BLaER1 treated with 17β-estradiol and CSF1 and Interleukin-3, amounts not matched to agents 10 nM and 100 nM (cell line): ENCODE data around the gene LYRM1.
"Not testable (repeated sequence)": the region's sequence is repeated elsewhere in the genome, so short reads cannot be mapped to it uniquely, and the experiment has no call there.

Experiments
- H3K27ac ChIP-seq, 11 experiments: shearing (Covaris generic); formaldehyde crosslinking; 2 replicates each; pipeline ENCODE4 v1.8.1; 2022
- H3K27me3 ChIP-seq, 11 experiments: shearing (Covaris generic); formaldehyde crosslinking; 2 replicates each; pipeline ENCODE4 v1.8.1; 2022
- H3K36me3 ChIP-seq, 11 experiments: shearing (Covaris generic); formaldehyde crosslinking; 2 replicates each; pipeline ENCODE4 v1.8.1; 2022
- H3K4me1 ChIP-seq, 10 experiments: shearing (Covaris generic); formaldehyde crosslinking; 2 replicates each; pipeline ENCODE4 v1.8.1; 2022
- H3K4me2 ChIP-seq, 11 experiments: shearing (Covaris generic); formaldehyde crosslinking; 2 replicates each; pipeline ENCODE4 v1.8.1; 2022
- H3K4me3 ChIP-seq, 10 experiments: shearing (Covaris generic); formaldehyde crosslinking; 2 replicates each; pipeline ENCODE4 v1.8.1; 2022
- H3K9ac ChIP-seq, 11 experiments: shearing (Covaris generic); formaldehyde crosslinking; 2 replicates each; pipeline ENCODE4 v1.8.1; 2022
- H3K9me3 ChIP-seq, 11 experiments: shearing (Covaris generic); formaldehyde crosslinking; replicated peaks in 1 of 11; 2 replicates each; pipeline ENCODE4 v1.8.1; 2022
- H4K20me1 ChIP-seq, 11 experiments: shearing (Covaris generic); formaldehyde crosslinking; 2 replicates each; pipeline ENCODE4 v1.8.1; 2022
- Cebpa-rat ChIP-seq, 11 experiments: shearing (Covaris generic); IDR thresholded peaks; 2 replicates each; pipeline ENCODE4 v1.8.1; 2022

Gene LYRM1

DNA sequence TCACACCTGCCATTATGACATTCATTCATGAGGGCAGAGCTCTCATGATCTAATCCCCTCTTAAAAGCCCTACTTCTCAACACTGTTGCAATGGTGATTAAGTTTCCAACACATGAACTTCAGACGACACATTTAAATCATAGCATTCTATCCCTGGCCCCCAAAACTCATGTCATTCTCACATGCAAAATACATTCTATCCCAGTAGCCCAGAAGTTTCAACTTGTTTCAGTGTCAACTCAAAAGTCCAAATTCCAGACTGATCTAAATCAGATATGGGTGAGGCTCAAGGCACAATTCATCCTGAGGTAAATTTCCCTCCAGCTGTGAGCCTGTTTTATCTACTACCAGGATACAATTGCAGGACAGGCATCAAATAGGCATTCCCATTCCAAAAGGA, 25.2 kb downstream of the LYRM1 start:
- no peaks in the 10 kb centered on the region; a peak in 1 of 22 replicates for H4K20me1 ChIP-seq
- H3K4me1 ChIP-seq: peaks cover 0 to 15% (median 0%) of the 10 kb centered on the region in 10 experiments; a peak in 8 of 20 replicates
- peaks cover 11 to 55% (median 43%) of the 10 kb centered on the region in 11 experiments; a peak in 21 of 22 replicates for H3K36me3 ChIP-seq
- H3K4me3 ChIP-seq: no peak overlapping the region
- no peaks in the 10 kb centered on the region for H3K27me3 ChIP-seq
- H3K9ac ChIP-seq: no peak overlapping the region
- H3K9me3 ChIP-seq: no peaks in the 10 kb centered on the region
- no peak overlapping the region for H3K27ac ChIP-seq
- TF ChIP-seq Cebpa-rat (IDR thresholded peaks at IDR 0.05): no peak
- no peak overlapping the region for H3K4me2 ChIP-seq

DNA sequence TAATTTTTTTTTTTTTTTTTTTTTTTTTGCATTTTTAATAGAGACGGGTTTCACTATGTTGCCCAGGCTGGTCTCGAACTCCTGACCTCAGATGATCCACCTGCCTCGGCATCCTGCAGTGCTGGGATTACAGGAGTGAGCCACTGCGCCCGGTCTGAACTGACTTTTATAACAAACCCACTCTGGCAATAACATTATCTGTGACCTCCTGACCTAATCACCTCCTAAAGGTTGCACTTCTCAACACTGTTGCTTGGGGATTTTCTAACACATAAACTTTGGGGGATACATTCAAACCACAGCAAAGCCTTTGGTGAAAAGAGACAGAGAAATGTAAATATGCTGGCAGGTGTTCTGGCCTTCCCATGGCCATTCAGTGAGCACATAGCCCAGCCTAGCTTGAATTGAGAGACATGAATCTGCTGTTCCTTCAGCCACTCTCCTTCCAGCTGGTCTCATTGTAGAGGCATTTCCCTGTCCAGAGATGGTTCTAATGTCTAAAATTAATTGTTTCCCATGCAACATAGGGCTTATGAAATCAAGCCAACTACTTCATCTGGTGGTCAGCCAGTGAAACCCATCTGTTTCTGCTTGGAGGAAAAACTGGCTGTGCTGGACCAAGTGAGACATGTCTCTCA, 28.3 kb downstream of the LYRM1 start:
- no peak for TF ChIP-seq Cebpa-rat (IDR thresholded peaks at IDR 0.05)
- Histone ChIP-seq H3K4me3 (no peak overlapping the region), H3K36me3 (peaks cover 4 to 25% (median 21%) of the 10 kb centered on the region in 11 experiments; a peak in 20 of 22 replicates)

DNA sequence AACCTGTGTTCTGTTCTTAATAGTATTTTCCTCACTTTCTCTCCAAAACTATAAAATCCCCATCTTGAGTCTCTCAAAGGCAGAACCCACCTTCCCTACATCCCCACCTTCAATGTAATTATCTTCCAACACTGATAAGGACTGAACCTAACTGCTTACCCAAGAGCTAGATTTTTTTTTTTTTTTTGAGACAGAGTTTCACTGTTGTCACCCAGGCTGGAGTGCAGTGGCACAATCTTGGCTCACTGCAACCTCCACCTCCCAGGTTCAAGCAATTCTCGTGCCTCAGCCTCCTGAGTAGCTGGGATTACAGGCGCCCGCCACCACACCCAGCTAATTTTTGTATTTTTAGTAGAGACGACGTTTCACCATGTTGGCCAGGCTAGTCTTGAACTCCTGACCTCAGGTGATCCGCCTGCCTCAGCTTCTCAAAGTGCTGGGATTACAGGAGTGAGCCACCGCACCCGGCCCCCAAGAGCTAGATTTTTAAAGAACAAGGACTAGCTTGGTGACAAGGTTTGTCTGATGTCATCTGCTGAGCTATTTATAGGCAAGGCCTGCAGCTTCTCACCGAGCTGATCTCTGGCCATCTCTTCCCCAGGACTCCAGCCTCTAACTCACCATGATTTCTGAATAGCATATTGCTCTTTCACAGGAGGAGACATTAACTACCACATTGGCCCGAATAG, 29.2 kb downstream of the LYRM1 start:
- H3K9ac ChIP-seq, H3K9me3 ChIP-seq, H3K4me2 ChIP-seq, H3K4me3 ChIP-seq, H3K27ac ChIP-seq, H3K4me1 ChIP-seq, H3K27me3 ChIP-seq, H4K20me1 ChIP-seq: not testable (repeated sequence)
- H3K36me3 ChIP-seq: peaks cover 0 to 15% (median 12%) of the 10 kb centered on the region in 11 experiments; a peak in 16 of 22 replicates

More for the DNA sequence above, 28.3 kb downstream of the LYRM1 start:
- no peaks in the 10 kb centered on the region; a peak in 1 of 22 replicates for H4K20me1 ChIP-seq
- H3K27ac ChIP-seq: no peak overlapping the region
- H3K4me2 ChIP-seq: no peak overlapping the region
- no peak overlapping the region for H3K9ac ChIP-seq
- no peaks in the 10 kb centered on the region for H3K27me3 ChIP-seq
- H3K4me1 ChIP-seq: no peaks in the 10 kb centered on the region
- H3K9me3 ChIP-seq: no peaks in the 10 kb centered on the region

DNA sequence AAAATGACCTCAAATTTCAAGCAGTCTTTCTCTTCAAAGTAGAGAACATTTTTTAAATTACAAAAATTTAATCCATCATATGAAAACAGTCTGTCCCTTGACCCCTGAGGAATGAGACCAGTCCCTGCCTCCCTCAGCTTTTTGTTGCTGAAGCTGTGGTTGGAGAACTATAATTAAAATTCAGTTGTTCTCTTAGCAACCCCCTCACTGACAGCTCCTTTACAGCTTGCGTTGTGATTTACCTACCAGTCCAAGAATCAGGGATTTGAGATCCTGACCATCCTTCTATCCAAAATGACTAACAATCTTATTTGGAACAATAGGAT, 29.8 kb downstream of the LYRM1 start:
- H3K4me2 ChIP-seq: no peak overlapping the region
- H3K9me3 ChIP-seq: no peaks in the 10 kb centered on the region
- H3K4me3 ChIP-seq: no peak overlapping the region
- H3K9ac ChIP-seq: no peak overlapping the region
- no peak for TF ChIP-seq Cebpa-rat (IDR thresholded peaks at IDR 0.05)
- H4K20me1 ChIP-seq: no peaks in the 10 kb centered on the region; a peak in 1 of 22 replicates
- H3K36me3 ChIP-seq: peaks cover 0 to 10% (median 6%) of the 10 kb centered on the region in 11 experiments; a peak in 14 of 22 replicates
- H3K27ac ChIP-seq: no peak overlapping the region
- H3K4me1 ChIP-seq: no peaks in the 10 kb centered on the region
- no peaks in the 10 kb centered on the region for H3K27me3 ChIP-seq

DNA sequence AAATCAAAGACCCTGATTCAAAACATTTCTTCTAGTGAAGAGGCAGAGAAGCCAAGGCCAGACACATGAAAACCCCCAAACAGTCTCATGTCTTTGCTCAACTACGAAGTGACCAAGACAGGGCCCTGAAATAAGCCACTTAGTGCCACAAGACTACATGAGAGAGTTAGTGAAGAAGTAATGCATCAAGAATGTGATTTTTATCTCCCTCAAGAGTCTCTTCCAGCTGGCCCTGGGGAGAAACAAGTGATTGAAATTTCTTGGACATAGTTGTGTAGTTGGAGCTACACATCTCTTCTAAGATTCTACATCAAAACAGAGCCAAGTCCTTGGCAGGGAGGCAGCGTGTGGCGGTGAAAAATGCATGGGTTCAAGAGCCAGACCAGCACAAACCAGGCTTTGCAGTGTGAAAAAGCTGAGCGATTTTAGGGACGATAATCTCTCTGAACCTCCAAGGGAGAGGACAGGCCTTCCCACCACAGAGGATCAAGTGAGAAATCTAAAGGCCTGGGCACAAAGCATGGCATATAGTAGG, 30.6 kb downstream of the LYRM1 start:
- H4K20me1 ChIP-seq: no peaks in the 10 kb centered on the region; a peak in 1 of 22 replicates
- peaks cover 0 to 2% (median 0%) of the 10 kb centered on the region in 11 experiments; a peak in 1 of 22 replicates for H3K36me3 ChIP-seq
- H3K9ac ChIP-seq: no peak overlapping the region
- H3K4me3 ChIP-seq: no peak overlapping the region
- H3K27me3 ChIP-seq: no peaks in the 10 kb centered on the region
- H3K27ac ChIP-seq: no peak overlapping the region
- no peaks in the 10 kb centered on the region for H3K9me3 ChIP-seq
- H3K4me2 ChIP-seq: no peak overlapping the region
- H3K4me1 ChIP-seq: no peaks in the 10 kb centered on the region
- TF ChIP-seq Cebpa-rat (IDR thresholded peaks at IDR 0.05): no peak

DNA sequence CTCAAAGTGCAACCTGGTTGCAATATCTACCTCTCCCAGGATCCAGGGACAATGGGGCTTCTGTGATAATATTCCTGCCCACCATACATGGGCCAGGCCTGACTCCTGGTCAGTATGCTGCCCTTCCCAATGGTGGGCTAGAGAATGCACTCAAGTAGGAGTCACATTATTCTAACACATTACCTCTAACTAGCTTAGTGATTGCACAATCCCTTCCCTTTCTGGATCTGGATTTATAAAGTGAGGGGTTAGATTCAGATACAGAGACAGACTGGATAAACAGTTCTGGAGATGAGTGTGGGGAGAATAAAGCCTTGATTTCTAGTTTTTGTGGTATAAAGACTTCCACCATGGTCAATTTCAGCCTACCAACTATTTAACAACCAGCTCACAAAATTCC, 33.0 kb downstream of the LYRM1 start:
- H3K36me3 ChIP-seq: no peaks in the 10 kb centered on the region
- no peaks in the 10 kb centered on the region; a peak in 1 of 22 replicates for H4K20me1 ChIP-seq
- H3K4me2 ChIP-seq: no peak overlapping the region
- no peaks in the 10 kb centered on the region for H3K9me3 ChIP-seq
- H3K4me3 ChIP-seq: no peak overlapping the region
- H3K27me3 ChIP-seq: no peaks in the 10 kb centered on the region
- H3K27ac ChIP-seq: no peak overlapping the region
- H3K9ac ChIP-seq: no peak overlapping the region
- peak in 3 of 11 experiments; percentile 42 to 50 (median 45); a peak in 3 of 22 replicates for TF ChIP-seq Cebpa-rat (IDR thresholded peaks at IDR 0.05)
- H3K4me1 ChIP-seq: peaks cover 0 to 11% (median 2%) of the 10 kb centered on the region in 10 experiments; a peak in 8 of 20 replicates

DNA sequence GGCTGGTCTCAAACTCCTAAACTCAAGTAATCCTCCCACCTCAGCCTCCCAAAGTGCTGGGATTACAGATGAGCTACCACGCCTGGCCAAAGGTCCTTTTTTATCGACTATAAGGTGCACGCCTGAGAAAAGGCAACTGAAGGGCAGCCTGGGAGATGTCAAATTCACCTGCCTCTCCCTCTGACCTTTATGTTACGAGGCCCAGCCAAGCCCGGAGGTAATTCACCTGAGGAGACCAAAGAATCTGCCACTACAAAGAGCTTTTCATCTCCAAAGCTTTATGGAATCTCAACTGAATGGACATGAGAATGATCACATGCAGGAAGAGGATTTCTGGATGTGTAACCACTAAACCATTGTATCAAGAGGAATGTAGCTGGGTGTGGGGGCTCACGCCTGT, 37.2 kb downstream of the LYRM1 start:
- no peaks in the 10 kb centered on the region for H3K9me3 ChIP-seq
- peaks cover 0 to 52% (median 15%) of the 10 kb centered on the region in 10 experiments; a peak in 10 of 20 replicates for H3K4me1 ChIP-seq
- TF ChIP-seq Cebpa-rat (IDR thresholded peaks at IDR 0.05): no peak
- H4K20me1 ChIP-seq: no peaks in the 10 kb centered on the region
- no peak overlapping the region for H3K4me3 ChIP-seq
- H3K4me2 ChIP-seq: peak overlapping the region in 4 of 11 experiments; percentile 46 to 67 (median 50); a peak in 4 of 22 replicates
- no peak overlapping the region for H3K9ac ChIP-seq
- H3K27ac ChIP-seq: no peak overlapping the region
- H3K36me3 ChIP-seq: no peaks in the 10 kb centered on the region
- H3K27me3 ChIP-seq: no peaks in the 10 kb centered on the region

DNA sequence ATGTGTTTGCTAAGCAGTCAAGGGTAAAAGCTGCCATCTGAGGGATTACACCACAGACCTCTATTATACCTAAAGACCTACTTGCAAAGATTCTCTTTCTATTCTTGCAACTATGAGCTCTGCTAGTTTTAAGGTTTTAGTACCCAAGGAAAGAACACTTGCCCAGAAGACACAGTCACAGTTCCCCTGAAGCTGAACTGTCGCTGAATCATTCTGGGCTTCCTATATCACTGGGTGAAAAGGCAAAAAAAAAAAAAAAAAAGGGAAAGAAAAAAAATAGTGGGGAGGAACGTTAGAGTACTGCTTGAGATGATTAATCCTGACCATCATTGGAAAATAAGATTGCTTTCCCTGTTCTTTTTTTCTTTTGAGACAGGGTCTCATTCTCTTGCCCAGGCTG, 37.9 kb downstream of the LYRM1 start:
- peak overlapping the region in 1 of 11 experiments; percentile 30; a peak in 1 of 22 replicates for H3K27ac ChIP-seq
- H3K9me3 ChIP-seq: no peaks in the 10 kb centered on the region
- no peaks in the 10 kb centered on the region for H3K27me3 ChIP-seq
- H3K4me2 ChIP-seq: peak overlapping the region in 4 of 11 experiments; percentile 46 to 67 (median 50); a peak in 7 of 22 replicates
- no peaks in the 10 kb centered on the region for H3K36me3 ChIP-seq
- no peak for TF ChIP-seq Cebpa-rat (IDR thresholded peaks at IDR 0.05)
- peaks cover 0 to 53% (median 15%) of the 10 kb centered on the region in 10 experiments; a peak in 10 of 20 replicates for H3K4me1 ChIP-seq
- H3K4me3 ChIP-seq: no peak overlapping the region
- no peaks in the 10 kb centered on the region for H4K20me1 ChIP-seq
- H3K9ac ChIP-seq: no peak overlapping the region

DNA sequence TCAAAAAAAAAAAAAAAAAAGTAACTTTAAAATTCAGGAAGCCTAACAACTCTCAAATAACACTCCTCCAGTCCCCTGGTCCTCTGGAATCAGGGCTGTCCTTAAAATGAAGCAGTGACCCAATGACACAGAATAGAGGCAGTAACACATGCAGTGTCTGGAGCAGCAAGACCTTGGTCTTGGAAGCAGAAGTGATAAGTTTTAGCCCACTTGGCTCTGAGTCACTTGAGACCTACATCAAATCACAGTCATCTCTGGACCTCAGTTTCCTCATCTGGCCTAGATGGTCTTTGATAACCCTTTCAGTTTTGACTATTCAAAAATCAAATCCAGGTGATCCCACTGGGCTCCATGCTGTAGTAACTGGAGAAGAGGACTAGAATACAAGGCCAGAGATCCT, 39.0 kb downstream of the LYRM1 start:
- no peak overlapping the region; a peak in 1 of 22 replicates for H3K4me2 ChIP-seq

More for the DNA sequence above, 39.0 kb downstream of the LYRM1 start:
- H3K27me3 ChIP-seq: no peaks in the 10 kb centered on the region
- H3K9ac ChIP-seq: no peak overlapping the region
- H3K36me3 ChIP-seq: no peaks in the 10 kb centered on the region
- H3K27ac ChIP-seq: no peak overlapping the region
- H3K9me3 ChIP-seq: no peaks in the 10 kb centered on the region
- H4K20me1 ChIP-seq: no peaks in the 10 kb centered on the region
- H3K4me3 ChIP-seq: no peak overlapping the region
- no peak for TF ChIP-seq Cebpa-rat (IDR thresholded peaks at IDR 0.05)
- H3K4me1 ChIP-seq: peaks cover 0 to 60% (median 15%) of the 10 kb centered on the region in 10 experiments; a peak in 10 of 20 replicates
